H9 (cell line): Measurements from ENCODE around the gene TBCK. TPM values are rescaled to one million over a fixed set of nuclear protein-coding genes. Genes with fewer than 3 reads are reported as not detected.
A peak's percentile ranks its signal among the peaks of the same experiment; 100 is the strongest.

Source experiments
- DNase-seq: peaks from one replicate; pipeline ENCODE4 v3.0.0-alpha.2; 2017
- H2AFZ ChIP-seq: one replicate; pipeline ENCODE4 v1.6.1; 2013; ENCODE audit warnings: mild to moderate bottlenecking, low read length, control low read depth, moderate library complexity
- H2AK5ac ChIP-seq: 2 replicates; pipeline ENCODE4 v1.6.1; 2013; ENCODE audit warnings: low read length, control low read depth, mixed read lengths; ENCODE audit not compliant: insufficient read length
- H2BK120ac ChIP-seq: one replicate; pipeline ENCODE4 v1.6.1; 2013; ENCODE audit warnings: low read depth, mild to moderate bottlenecking, low read length, control low read depth, inconsistent platforms; ENCODE audit not compliant: poor library complexity, severe bottlenecking
- H2BK12ac ChIP-seq: 2 replicates; pipeline ENCODE4 v1.6.1; 2013; ENCODE audit warnings: low read length, control low read depth, mixed read lengths, low read depth; ENCODE audit not compliant: insufficient read length
- H2BK15ac ChIP-seq: 2 replicates; pipeline ENCODE4 v1.6.1; 2013; ENCODE audit warnings: low read depth, low read length, control low read depth
- H2BK20ac ChIP-seq: one replicate; pipeline ENCODE4 v1.6.1; 2013; ENCODE audit warnings: low read depth, mild to moderate bottlenecking, low read length, control low read depth, inconsistent platforms; ENCODE audit not compliant: poor library complexity, severe bottlenecking
- H2BK5ac ChIP-seq: 2 replicates; pipeline ENCODE4 v1.6.1; 2013; ENCODE audit warnings: low read length, control low read depth, mixed read lengths; ENCODE audit not compliant: insufficient read length
- H3K14ac ChIP-seq: 2 replicates; pipeline ENCODE4 v1.6.1; 2013; ENCODE audit warnings: low read length, control low read depth; ENCODE audit not compliant: insufficient read depth
- H3K18ac ChIP-seq: 2 replicates; pipeline ENCODE4 v1.6.1; 2013; ENCODE audit warnings: low read depth, mild to moderate bottlenecking, mixed read lengths, low read length, control low read depth; ENCODE audit not compliant: insufficient read length
- H3K23ac ChIP-seq: 2 replicates; pipeline ENCODE4 v1.6.1; 2013; ENCODE audit warnings: low read length, control low read depth, mixed read lengths, low read depth; ENCODE audit not compliant: insufficient read length
- H3K23me2 ChIP-seq: 2 replicates; pipeline ENCODE4 v1.6.1; 2013; ENCODE audit warnings: low read depth, mild to moderate bottlenecking, mixed read lengths, low read length, control low read depth; ENCODE audit not compliant: insufficient read length, poor library complexity, severe bottlenecking
- H3K27ac ChIP-seq: 2 replicates; pipeline ENCODE4 v1.5.1; 2013; ENCODE audit warnings: low read length, control low read depth, mixed read lengths, low read depth; ENCODE audit not compliant: insufficient read length
- H3K27me3 ChIP-seq: 2 replicates; pipeline ENCODE4 v1.6.1; 2013; ENCODE audit warnings: low read length, control low read depth, inconsistent platforms; ENCODE audit not compliant: insufficient read depth
- H3K4ac ChIP-seq: 2 replicates; pipeline ENCODE4 v1.6.1; 2013; ENCODE audit warnings: low read depth, mild to moderate bottlenecking, control low read depth, inconsistent platforms, low read length, moderate library complexity
- H3K4me1 ChIP-seq: 2 replicates; pipeline ENCODE4 v1.6.1; 2013; ENCODE audit warnings: low read length, control low read depth, inconsistent platforms; ENCODE audit not compliant: insufficient read depth
- H3K4me2 ChIP-seq: 2 replicates; pipeline ENCODE4 v1.6.1; 2013; ENCODE audit warnings: low read length, control low read depth, mixed read lengths; ENCODE audit not compliant: insufficient read length, insufficient read depth
- H3K56ac ChIP-seq: 2 replicates; pipeline ENCODE4 v1.6.1; 2013; ENCODE audit warnings: low read depth, mild to moderate bottlenecking, mixed read lengths, low read length, control low read depth; ENCODE audit not compliant: insufficient read length
- H3K79me1 ChIP-seq: 2 replicates; pipeline ENCODE4 v1.6.1; 2013; ENCODE audit warnings: low read depth, mild to moderate bottlenecking, moderate library complexity, low read length, control low read depth, inconsistent platforms; ENCODE audit not compliant: insufficient read depth, poor library complexity, severe bottlenecking
- H3K79me2 ChIP-seq: 2 replicates; pipeline ENCODE4 v1.6.1; 2013; ENCODE audit warnings: low read length, control low read depth, inconsistent platforms; ENCODE audit not compliant: insufficient read depth
- H3K9ac ChIP-seq: 2 replicates; pipeline ENCODE4 v1.6.1; 2013; ENCODE audit warnings: low read length, control low read depth, mixed read lengths; ENCODE audit not compliant: insufficient read length; ENCODE audit errors: extremely low read depth
- H3K9me3 ChIP-seq: one replicate; pipeline ENCODE4 v1.6.1; 2013; ENCODE audit warnings: low read depth, low read length, inconsistent platforms; ENCODE audit not compliant: control insufficient read depth
- H3T11ph ChIP-seq: one replicate; pipeline ENCODE4 v1.6.1; 2013; ENCODE audit warnings: mild to moderate bottlenecking, low read length, control low read depth, inconsistent platforms
- H4K20me1 ChIP-seq: one replicate; pipeline ENCODE4 v1.6.1; 2013; ENCODE audit not compliant: control insufficient read depth, insufficient read length, insufficient read depth
- H4K5ac ChIP-seq: 2 replicates; pipeline ENCODE4 v1.6.1; 2013; ENCODE audit warnings: low read depth, mild to moderate bottlenecking, mixed read lengths, low read length, control low read depth; ENCODE audit not compliant: insufficient read length
- H4K8ac ChIP-seq: replicated peaks from 2 replicates; pipeline ENCODE4 v1.6.1; 2013; ENCODE audit warnings: low read length, control low read depth, mixed read lengths, low read depth; ENCODE audit not compliant: insufficient read length
- H4K91ac ChIP-seq: 2 replicates; pipeline ENCODE4 v1.6.1; 2013; ENCODE audit warnings: low read depth, mild to moderate bottlenecking, moderate library complexity, mixed read lengths, low read length, control low read depth; ENCODE audit not compliant: insufficient read length
- H3K27ac Mint-ChIP-seq, 3 experiments: 2 replicates in 2 of 3; 3 replicates in 1 of 3; pipeline ENCODE4 v1.8.0; 2020 to 2021; ENCODE audit warnings: mixed read lengths in 3 of 3, mild to moderate bottlenecking in 1 of 3, moderate library complexity in 1 of 3
- H3K27me3 Mint-ChIP-seq: 2 replicates; pipeline ENCODE4 v1.8.0; 2021; ENCODE audit warnings: low read depth, mild to moderate bottlenecking, moderate library complexity, mixed read lengths
- H3K36me3 Mint-ChIP-seq, 3 experiments: 2 replicates in 2 of 3; 3 replicates in 1 of 3; pipeline ENCODE4 v1.8.0; 2020 to 2021; ENCODE audit warnings: low read depth in 3 of 3, mixed read lengths in 3 of 3; ENCODE audit not compliant: insufficient read depth in 1 of 3
- H3K4me1 Mint-ChIP-seq, 2 experiments: 2 replicates each; pipeline ENCODE4 v1.8.0; 2020; ENCODE audit warnings: mixed read lengths in 2 of 2
- H3K4me3 Mint-ChIP-seq, 2 experiments: 2 replicates in 1 of 2; 3 replicates in 1 of 2; pipeline ENCODE4 v1.8.0; 2020 to 2021; ENCODE audit warnings: mild to moderate bottlenecking in 2 of 2, mixed read lengths in 2 of 2, moderate library complexity in 1 of 2
- H3K9me3 Mint-ChIP-seq, 2 experiments: 2 replicates in 1 of 2; 3 replicates in 1 of 2; pipeline ENCODE4 v1.8.0; 2020; ENCODE audit warnings: mild to moderate bottlenecking in 2 of 2, mixed read lengths in 2 of 2, moderate library complexity in 1 of 2
- CTCF ChIP-seq: fragments of 200-600 bp; sonication (generic); conservative IDR thresholded peaks from 3 replicates; pipeline ENCODE4 v1.8.0; 2021; ENCODE audit warnings: antibody characterized with exemption, mild to moderate bottlenecking
- WGBS: extraction: QIAGEN DNeasy Blood & Tissue Kit; methylation state at CpG from one replicate; pipeline ENCODE4 v1.1.7; 2013; ENCODE audit warnings: missing lambda C conversion rate, low lambda C conversion rate, mixed read lengths; ENCODE audit not compliant: insufficient read length; ENCODE audit errors: extremely low coverage; 5-methylcytosine and 5-hydroxymethylcytosine counted together
- total RNA-seq: library from RNA; stranded (reverse); gene quantifications from 2 replicates; pipeline ENCODE4 v1.2.1, GENCODE V29; 2021

The TBCK gene
- total RNA-seq, 1 experiment from 2014 or later = 22.1 TPM

GRCh38 chr4:106302062-106302438 is 14.0 kb downstream of the TBCK start:
- Mint-ChIP-seq H3K4me3 (no peak overlapping the region), H3K4me1 (peaks cover 41 to 44% of the 10 kb centered on the region in 2 experiments), H3K27me3 (no peaks in the 10 kb centered on the region), H3K27ac (peak overlapping the region; percentile 37 to 94 (median 45); a peak in 5 of 7 replicates), H3K36me3 (peaks cover 6 to 13% (median 12%) of the 10 kb centered on the region in 3 experiments), H3K9me3 (no peaks in the 10 kb centered on the region)
- no peak overlapping the region for H4K8ac ChIP-seq
- H2BK5ac ChIP-seq = no peak overlapping the region
- TF ChIP-seq CTCF = no peak
- no peak for DNase-seq
- no peak overlapping the region for H3K23ac ChIP-seq
- no peak overlapping the region for H3K9ac ChIP-seq
- H2AFZ ChIP-seq = no peak overlapping the region
- H2BK12ac ChIP-seq = no peak overlapping the region
- H3K56ac ChIP-seq = no peak overlapping the region
- no peaks in the 10 kb centered on the region for H3K4me1 ChIP-seq
- peak overlapping the region; percentile 65 for H2AK5ac ChIP-seq
- no peaks in the 10 kb centered on the region for H3K9me3 ChIP-seq
- H3K79me1 ChIP-seq = no peaks in the 10 kb centered on the region
- H3T11ph ChIP-seq = no peak overlapping the region
- no peak overlapping the region for H2BK20ac ChIP-seq
- H3K27me3 ChIP-seq = no peaks in the 10 kb centered on the region
- H2BK15ac ChIP-seq = no peak overlapping the region; the same call in 1 of the 2 replicates
- no peak overlapping the region for H4K5ac ChIP-seq
- no peaks in the 10 kb centered on the region for H3K23me2 ChIP-seq
- whole genome bisulfite sequencing = no CpG with 5 or more reads among the region's 4 CpGs
- no peak overlapping the region for H3K14ac ChIP-seq
- H3K4ac ChIP-seq = no peak overlapping the region
- no peak overlapping the region for H2BK120ac ChIP-seq
- no peak overlapping the region for H3K4me2 ChIP-seq
- no peak overlapping the region for H3K18ac ChIP-seq
- no peaks in the 10 kb centered on the region for H4K20me1 ChIP-seq
- peak overlapping the region; percentile 23 for H3K27ac ChIP-seq
- H3K79me2 ChIP-seq = no peaks in the 10 kb centered on the region
- no peak overlapping the region for H4K91ac ChIP-seq
